ENCODE results near the gene OR4D11.
"Not testable (repeated sequence)": the region's sequence is repeated elsewhere in the genome, so short reads cannot be mapped to it uniquely, and the experiment has no call there.

Gene OR4D11

DNA sequence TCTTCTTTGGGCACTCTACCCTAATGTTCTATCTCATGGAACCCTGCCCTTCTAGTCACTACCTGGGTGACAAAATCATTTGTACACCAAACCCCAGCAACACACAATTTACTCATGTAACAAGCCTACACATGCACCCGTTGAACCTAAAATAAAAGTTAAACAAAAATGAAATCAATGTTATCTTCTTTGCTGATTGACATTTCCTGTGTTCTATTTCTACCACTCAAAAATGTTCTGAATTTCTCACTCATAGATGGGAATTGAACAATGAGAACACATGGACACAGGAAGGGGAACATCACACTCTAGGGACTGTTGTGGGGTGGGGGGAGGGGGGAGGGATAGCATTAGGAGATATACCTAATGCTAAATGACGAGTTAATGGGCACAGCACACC, 16.8 kb downstream of the OR4D11 start:
- H3K36me3 ChIP-seq (ENCODE audit: control insufficient read depth, insufficient read depth, low read length); H3K4me3 ChIP-seq (ENCODE audit: low read length); H3K27ac ChIP-seq (ENCODE audit: low read length); DNase-seq (ENCODE audit: low read depth, low spot score); H3K27me3 ChIP-seq (ENCODE audit: control insufficient read depth, insufficient read depth, low read length); H3K4me1 ChIP-seq (ENCODE audit: control insufficient read depth, insufficient read depth, low read length); H3K9me3 ChIP-seq (ENCODE audit: control insufficient read depth, insufficient read depth, low read length): not testable (repeated sequence)
- WGBS (ENCODE audit: insufficient coverage, insufficient read length), result no CpG with 5 or more reads among the region's 2 CpGs

DNA sequence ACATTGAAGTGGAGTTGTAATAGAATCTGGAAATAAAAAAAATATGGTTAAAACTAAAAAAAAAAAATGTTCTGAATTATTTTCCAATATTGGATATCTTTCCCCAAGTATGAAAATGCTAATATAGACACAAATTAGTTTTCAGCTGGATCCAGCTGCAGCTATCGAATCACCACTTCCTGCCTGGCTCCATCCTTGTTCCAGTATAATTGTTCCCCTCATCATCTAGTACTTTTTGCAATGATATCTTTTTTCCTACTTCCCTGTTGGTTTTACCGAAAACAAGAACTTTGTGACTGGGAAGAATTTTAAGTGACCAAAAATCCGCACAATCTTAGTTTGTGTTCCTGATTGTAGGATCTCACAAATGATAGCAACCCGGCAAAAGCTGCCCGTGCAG, 17.4 kb downstream of the OR4D11 start:
- DNase-seq (ENCODE audit: low read depth, low spot score), result no peak

DNA sequence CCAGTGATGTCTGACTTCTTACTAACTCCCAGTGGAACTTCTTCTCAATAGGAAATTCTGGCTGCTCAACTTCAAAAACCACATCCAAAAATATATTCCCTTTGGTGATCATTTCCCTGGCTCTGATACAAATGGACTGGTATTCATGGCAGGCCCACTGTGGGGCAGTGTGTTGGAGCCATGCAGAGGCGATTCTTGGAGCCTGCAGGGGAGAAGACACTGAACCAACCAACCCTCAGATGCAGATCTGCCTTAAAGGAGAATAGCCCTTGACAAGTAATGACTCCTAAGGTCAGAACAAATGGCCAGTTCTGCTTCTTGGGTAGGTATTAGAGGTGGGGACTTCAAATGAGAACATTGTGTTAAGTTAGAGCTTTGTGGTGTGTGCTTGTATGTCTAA, 20.2 kb downstream of the OR4D11 start:
- H3K9me3 ChIP-seq (ENCODE audit: control insufficient read depth, insufficient read depth, low read length), result no peaks in the 10 kb centered on the region
- H3K4me1 ChIP-seq (ENCODE audit: control insufficient read depth, insufficient read depth, low read length), result no peaks in the 10 kb centered on the region
- H3K27ac ChIP-seq (ENCODE audit: low read length), result no peak overlapping the region
- no peak for DNase-seq (ENCODE audit: low read depth, low spot score)
- WGBS (ENCODE audit: insufficient coverage, insufficient read length), result no CpG with 5 or more reads among the region's 1 CpG
- H3K36me3 ChIP-seq (ENCODE audit: control insufficient read depth, insufficient read depth, low read length), result no peaks in the 10 kb centered on the region
- H3K27me3 ChIP-seq (ENCODE audit: control insufficient read depth, insufficient read depth, low read length), result no peaks in the 10 kb centered on the region
- H3K4me3 ChIP-seq (ENCODE audit: low read length), result no peak overlapping the region

More for the DNA sequence above, 17.4 kb downstream of the OR4D11 start:
- no CpG with 5 or more reads among the region's 5 CpGs for WGBS (ENCODE audit: insufficient coverage, insufficient read length)
- Histone ChIP-seq H3K27me3 (ENCODE audit: control insufficient read depth, insufficient read depth, low read length) (no peaks in the 10 kb centered on the region), H3K27ac (ENCODE audit: low read length) (no peak overlapping the region), H3K36me3 (ENCODE audit: control insufficient read depth, insufficient read depth, low read length) (no peaks in the 10 kb centered on the region), H3K4me1 (ENCODE audit: control insufficient read depth, insufficient read depth, low read length) (no peaks in the 10 kb centered on the region), H3K4me3 (ENCODE audit: low read length) (no peak overlapping the region), H3K9me3 (ENCODE audit: control insufficient read depth, insufficient read depth, low read length) (no peaks in the 10 kb centered on the region)

DNA sequence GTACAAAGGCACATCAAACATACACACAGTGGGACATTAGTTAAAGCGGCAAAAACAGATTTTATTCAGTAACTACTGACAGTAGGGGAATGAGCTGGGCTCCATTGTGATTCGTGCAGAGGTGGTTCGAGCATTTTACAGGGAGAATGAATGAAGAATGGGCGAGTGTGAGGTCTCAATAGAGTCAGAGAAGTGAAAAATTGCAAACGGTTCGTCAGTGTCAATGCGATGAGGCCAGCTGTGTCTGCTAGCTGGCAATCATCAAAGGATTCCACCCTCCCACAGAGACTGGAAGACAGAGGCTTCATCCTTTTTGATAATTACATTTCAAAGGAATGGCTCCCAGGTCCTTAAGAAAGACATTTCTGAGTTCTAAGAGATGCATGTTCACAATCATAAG, 25.3 kb downstream of the OR4D11 start:
- no peaks in the 10 kb centered on the region for H3K9me3 ChIP-seq (ENCODE audit: control insufficient read depth, insufficient read depth, low read length)
- DNase-seq (ENCODE audit: low read depth, low spot score), result no peak
- H3K36me3 ChIP-seq (ENCODE audit: control insufficient read depth, insufficient read depth, low read length), result no peaks in the 10 kb centered on the region
- no CpG with 5 or more reads among the region's 7 CpGs for WGBS (ENCODE audit: insufficient coverage, insufficient read length)
- H3K27me3 ChIP-seq (ENCODE audit: control insufficient read depth, insufficient read depth, low read length), result no peaks in the 10 kb centered on the region
- no peaks in the 10 kb centered on the region for H3K4me1 ChIP-seq (ENCODE audit: control insufficient read depth, insufficient read depth, low read length)
- no peak overlapping the region for H3K27ac ChIP-seq (ENCODE audit: low read length)
- no peak overlapping the region for H3K4me3 ChIP-seq (ENCODE audit: low read length)

DNA sequence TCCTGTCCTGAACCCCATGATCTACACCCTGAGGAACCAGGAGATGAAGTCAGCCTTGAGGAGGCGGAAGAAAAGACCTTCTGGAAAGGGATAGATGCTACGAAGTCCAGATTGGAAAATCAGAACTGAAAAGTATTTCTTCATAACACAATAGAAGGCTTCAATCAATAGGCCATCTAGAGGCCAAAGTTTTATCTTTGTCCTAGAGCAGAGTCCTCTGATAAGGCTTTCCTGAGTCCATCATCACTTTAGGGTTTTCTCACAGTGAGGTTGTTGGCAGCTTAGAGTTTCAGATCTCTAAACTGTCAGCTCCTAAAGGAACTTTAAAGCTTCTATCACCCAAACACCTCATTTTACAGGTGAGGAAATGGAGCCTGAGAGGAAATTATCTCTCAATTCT, 29.2 kb downstream of the OR4D11 start:
- Histone ChIP-seq H3K27ac (ENCODE audit: low read length) (no peak overlapping the region), H3K9me3 (ENCODE audit: control insufficient read depth, insufficient read depth, low read length) (no peaks in the 10 kb centered on the region), H3K4me1 (ENCODE audit: control insufficient read depth, insufficient read depth, low read length) (no peaks in the 10 kb centered on the region), H3K36me3 (ENCODE audit: control insufficient read depth, insufficient read depth, low read length) (no peaks in the 10 kb centered on the region), H3K4me3 (ENCODE audit: low read length) (no peak overlapping the region), H3K27me3 (ENCODE audit: control insufficient read depth, insufficient read depth, low read length) (no peaks in the 10 kb centered on the region)
- DNase-seq (ENCODE audit: low read depth, low spot score), result no peak
- no CpG with 5 or more reads among the region's 2 CpGs for WGBS (ENCODE audit: insufficient coverage, insufficient read length)

DNA sequence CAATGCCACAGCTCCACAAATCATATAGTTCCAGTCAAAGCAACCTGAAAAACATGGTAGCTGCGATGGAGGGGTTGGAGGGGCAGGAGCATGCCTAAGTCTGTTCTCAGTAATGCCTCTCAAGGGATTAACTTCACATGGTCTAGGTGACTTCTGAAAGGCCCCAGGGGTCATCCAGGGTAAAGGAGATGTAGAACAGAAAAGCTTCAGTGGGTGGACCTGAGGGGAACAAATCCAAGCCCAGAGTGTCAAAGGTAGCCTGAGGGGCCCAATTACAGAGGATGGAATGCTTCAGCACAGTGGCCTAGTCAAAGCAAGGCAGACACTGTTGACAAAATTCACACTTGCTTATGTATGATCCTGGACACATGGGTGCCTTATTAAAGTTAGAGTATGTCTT, 31.3 kb downstream of the OR4D11 start:
- Histone ChIP-seq H3K4me3 (ENCODE audit: low read length) (no peak overlapping the region), H3K27me3 (ENCODE audit: control insufficient read depth, insufficient read depth, low read length) (no peaks in the 10 kb centered on the region), H3K4me1 (ENCODE audit: control insufficient read depth, insufficient read depth, low read length) (no peaks in the 10 kb centered on the region), H3K9me3 (ENCODE audit: control insufficient read depth, insufficient read depth, low read length) (no peaks in the 10 kb centered on the region), H3K27ac (ENCODE audit: low read length) (no peak overlapping the region), H3K36me3 (ENCODE audit: control insufficient read depth, insufficient read depth, low read length) (no peaks in the 10 kb centered on the region)
- WGBS (ENCODE audit: insufficient coverage, insufficient read length), result no CpG with 5 or more reads among the region's 1 CpG
- DNase-seq (ENCODE audit: low read depth, low spot score), result no peak

DNA sequence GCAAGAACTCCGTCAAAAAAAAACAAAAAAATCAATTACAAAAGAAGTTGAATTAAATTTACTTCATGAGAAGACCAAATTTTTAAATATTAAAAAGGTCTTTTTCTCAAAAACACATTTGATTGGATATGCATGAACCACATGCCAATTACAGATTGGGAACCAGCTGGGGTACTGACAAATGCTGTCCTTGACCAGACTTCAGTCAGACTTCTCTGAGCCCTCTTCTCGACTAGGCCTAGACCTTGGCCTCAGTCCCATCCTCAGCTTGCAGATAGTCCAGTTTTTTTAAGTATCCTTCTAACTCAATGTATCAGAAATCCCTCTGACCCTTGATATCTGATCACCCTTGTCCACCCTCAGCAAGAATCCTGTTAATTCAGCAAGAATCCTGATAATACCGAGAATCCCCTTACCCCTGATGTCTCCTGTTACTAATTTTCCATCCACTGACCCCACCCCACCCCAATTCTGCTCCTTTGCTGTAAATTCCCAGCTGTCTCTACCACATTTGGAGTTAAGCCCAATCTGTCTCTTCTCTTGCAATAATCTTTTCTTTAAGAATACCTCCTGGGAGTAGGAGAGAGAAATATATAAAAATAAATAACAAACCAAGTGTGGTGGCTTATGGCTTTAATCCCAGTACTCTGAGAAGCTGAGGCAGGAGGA, 38.9 kb downstream of the OR4D11 start:
- no peaks in the 10 kb centered on the region for H3K4me1 ChIP-seq (ENCODE audit: control insufficient read depth, insufficient read depth, low read length)
- WGBS (ENCODE audit: insufficient coverage, insufficient read length), result no CpG with 5 or more reads among the region's 3 CpGs
- DNase-seq (ENCODE audit: low read depth, low spot score), result no peak
- no peaks in the 10 kb centered on the region for H3K36me3 ChIP-seq (ENCODE audit: control insufficient read depth, insufficient read depth, low read length)
- H3K9me3 ChIP-seq (ENCODE audit: control insufficient read depth, insufficient read depth, low read length), result no peaks in the 10 kb centered on the region
- no peaks in the 10 kb centered on the region for H3K27me3 ChIP-seq (ENCODE audit: control insufficient read depth, insufficient read depth, low read length)
- H3K27ac ChIP-seq (ENCODE audit: low read length), result no peak overlapping the region
- no peak overlapping the region for H3K4me3 ChIP-seq (ENCODE audit: low read length)

DNA sequence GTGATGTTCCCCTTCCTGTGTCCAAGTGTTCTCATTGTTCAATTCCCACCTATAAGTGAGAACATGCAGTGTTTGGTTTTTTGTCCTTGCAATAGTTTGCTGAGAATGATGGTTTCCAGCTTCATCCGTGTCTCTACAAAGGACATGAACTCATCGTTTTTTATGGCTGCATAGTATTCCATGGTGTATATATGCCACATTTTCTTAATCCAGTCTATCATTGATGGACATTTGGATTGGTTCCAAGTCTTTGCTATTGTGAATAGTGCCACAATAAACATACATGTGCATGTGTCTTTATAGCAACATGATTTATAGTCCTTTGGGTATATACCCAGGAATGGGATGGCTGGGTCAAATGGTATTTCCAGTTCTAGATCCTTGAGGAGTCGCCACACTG, 40.3 kb downstream of the OR4D11 start:
- not testable (repeated sequence) for H3K9me3 ChIP-seq (ENCODE audit: control insufficient read depth, insufficient read depth, low read length); H3K4me3 ChIP-seq (ENCODE audit: low read length); H3K36me3 ChIP-seq (ENCODE audit: control insufficient read depth, insufficient read depth, low read length); H3K27ac ChIP-seq (ENCODE audit: low read length); H3K27me3 ChIP-seq (ENCODE audit: control insufficient read depth, insufficient read depth, low read length); DNase-seq (ENCODE audit: low read depth, low spot score); H3K4me1 ChIP-seq (ENCODE audit: control insufficient read depth, insufficient read depth, low read length)
- WGBS (ENCODE audit: insufficient coverage, insufficient read length), result no CpG with 5 or more reads among the region's 3 CpGs

DNA sequence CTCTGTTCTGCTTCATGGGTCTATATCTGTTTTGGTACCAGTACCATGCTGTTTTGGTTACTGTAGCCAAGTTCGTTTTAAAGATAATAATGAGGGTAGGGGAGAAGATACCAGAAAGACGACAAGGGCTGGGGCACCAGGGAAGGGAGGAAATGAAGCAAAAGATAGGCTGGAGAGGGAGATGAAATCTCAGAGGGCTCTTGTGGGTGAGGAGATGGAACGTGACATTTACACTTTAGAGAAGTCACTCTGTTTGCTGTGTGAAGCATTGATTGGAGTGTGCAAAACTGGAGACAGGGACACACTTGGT, 41.4 kb downstream of the OR4D11 start:
- no peak overlapping the region for H3K4me3 ChIP-seq (ENCODE audit: low read length)
- WGBS (ENCODE audit: insufficient coverage, insufficient read length), result no CpG with 5 or more reads among the region's 3 CpGs
- H3K27ac ChIP-seq (ENCODE audit: low read length), result no peak overlapping the region

DNA sequence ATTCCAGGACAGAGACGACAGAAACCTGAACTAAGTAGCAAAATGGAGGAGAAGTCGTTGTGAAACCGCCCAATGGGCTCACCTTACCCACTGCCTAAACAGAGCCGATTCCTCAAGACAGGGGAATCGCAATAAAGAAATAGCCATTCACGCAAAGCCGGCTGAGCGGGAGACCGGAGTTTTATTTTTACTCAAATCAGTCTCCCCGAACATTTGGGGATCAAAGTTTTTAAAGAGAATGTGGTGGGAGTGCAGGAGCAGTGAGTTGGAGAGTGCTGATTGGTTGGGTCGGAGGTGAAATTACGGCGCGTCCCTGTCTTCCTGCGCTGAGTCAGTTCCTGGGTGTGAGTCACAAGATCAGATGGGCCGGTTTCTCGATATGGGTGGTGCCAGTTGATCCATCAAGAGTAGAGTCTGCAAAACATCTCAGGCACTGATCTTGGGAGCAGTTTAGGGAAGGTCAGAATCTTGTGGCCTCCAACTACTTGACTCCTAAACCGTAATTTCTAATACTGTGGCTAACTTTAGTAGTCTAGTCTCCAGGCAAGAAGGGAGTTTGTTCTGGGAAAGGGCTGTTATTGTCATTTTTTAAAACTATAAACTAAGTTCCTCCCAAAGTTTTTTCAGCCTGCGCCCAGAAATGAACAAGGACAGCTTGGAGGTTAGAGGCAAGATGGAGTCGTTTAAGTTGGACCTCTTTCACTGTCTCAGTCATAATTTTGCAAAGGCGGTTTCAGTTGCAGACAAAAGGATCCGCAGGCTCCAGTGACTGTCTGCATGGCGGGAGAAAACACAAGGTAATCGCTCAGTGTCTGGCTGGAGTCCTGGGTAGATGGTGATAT, 42.0 kb downstream of the OR4D11 start:
- Histone ChIP-seq H3K4me1 (ENCODE audit: control insufficient read depth, insufficient read depth, low read length) (no peaks in the 10 kb centered on the region), H3K27me3 (ENCODE audit: control insufficient read depth, insufficient read depth, low read length) (no peaks in the 10 kb centered on the region)
- 100% methylated on average over 1 of the region's 24 CpGs for WGBS (ENCODE audit: insufficient coverage, insufficient read length)

More for the DNA sequence above, 41.4 kb downstream of the OR4D11 start:
- Histone ChIP-seq H3K27me3 (ENCODE audit: control insufficient read depth, insufficient read depth, low read length) (no peaks in the 10 kb centered on the region), H3K9me3 (ENCODE audit: control insufficient read depth, insufficient read depth, low read length) (no peaks in the 10 kb centered on the region), H3K36me3 (ENCODE audit: control insufficient read depth, insufficient read depth, low read length) (no peaks in the 10 kb centered on the region), H3K4me1 (ENCODE audit: control insufficient read depth, insufficient read depth, low read length) (no peaks in the 10 kb centered on the region)
- no peak for DNase-seq (ENCODE audit: low read depth, low spot score)

More for the DNA sequence above, 42.0 kb downstream of the OR4D11 start:
- H3K36me3 ChIP-seq (ENCODE audit: control insufficient read depth, insufficient read depth, low read length), result no peaks in the 10 kb centered on the region
- no peak overlapping the region for H3K27ac ChIP-seq (ENCODE audit: low read length)
- no peak for DNase-seq (ENCODE audit: low read depth, low spot score)
- H3K9me3 ChIP-seq (ENCODE audit: control insufficient read depth, insufficient read depth, low read length), result no peaks in the 10 kb centered on the region
- H3K4me3 ChIP-seq (ENCODE audit: low read length), result no peak overlapping the region
